B cell (primary cell): Measurements from ENCODE around the gene CCDC97. TPM values are rescaled to one million over a fixed set of nuclear protein-coding genes. Genes with fewer than 3 reads are reported as not detected.

ENCODE experiments used
- ATAC-seq: fragments of 200-7000 bp; cut with Tn5 transposase; one replicate; pipeline ENCODE4 v1.10.0; 2021; ENCODE audit warnings: low read depth, mild to moderate bottlenecking, moderate number of reproducible peaks, moderate library complexity
- CTCF ChIA-PET: fragments of 350-600 bp; sonication (Branson Sonifier 250); formaldehyde crosslinking; loops from one replicate; lab custom pipeline; 2021; ENCODE audit warnings: antibody characterized with exemption, inconsistent platforms; lab: Charles Lee
- POLR2A ChIA-PET: fragments of 350-600 bp; sonication (Branson Sonifier 250); formaldehyde crosslinking; loops from one replicate; lab custom pipeline; 2021; ENCODE audit warnings: antibody characterized with exemption; lab: Charles Lee
- DNase-seq: peaks from one replicate; pipeline ENCODE4 v3.0.0; 2013
- H2AFZ ChIP-seq: 2 replicates; pipeline ENCODE4 v1.6.1; 2012; ENCODE audit warnings: mild to moderate bottlenecking, low read depth, low read length; ENCODE audit not compliant: insufficient read depth, poor library complexity, severe bottlenecking
- H3K27ac ChIP-seq, 2 donors: 1 replicate in 1 of 2; 2 replicates in 1 of 2; pipeline ENCODE4 v1.5.1; 2012 to 2013; ENCODE audit warnings: low read length in 2 of 2, mild to moderate bottlenecking in 2 of 2, moderate library complexity in 1 of 2
- H3K27me3 ChIP-seq, 4 experiments: fragments of 200-600 bp in 1 of 4; sonication (generic) in 1 of 4; replicated peaks in 1 of 4; 1 replicate in 2 of 4; 2 replicates in 2 of 4; pipeline versions ENCODE4 v1.6.1 to v1.7.0; 2013 to 2016; ENCODE audit warnings: low read length in 3 of 4, mild to moderate bottlenecking in 2 of 4, mixed read lengths in 1 of 4, moderate library complexity in 1 of 4; ENCODE audit not compliant: insufficient read depth in 4 of 4, control insufficient read depth in 3 of 4; ENCODE audit errors: control extremely low read depth in 1 of 4
- H3K36me3 ChIP-seq, 2 experiments: replicated peaks in 1 of 2; 1 replicate in 1 of 2; 2 replicates in 1 of 2; pipeline versions ENCODE4 v1.6.1 to v1.7.1; 2013; ENCODE audit warnings: low read length in 1 of 2; ENCODE audit not compliant: insufficient read depth in 2 of 2, control insufficient read depth in 1 of 2; ENCODE audit errors: control extremely low read depth in 1 of 2, extremely low read depth in 1 of 2
- H3K4me1 ChIP-seq, 2 donors: fragments of 200-600 bp in 1 of 2; sonication (generic) in 1 of 2; 1 replicate in 1 of 2; 2 replicates in 1 of 2; pipeline versions ENCODE4 v1.5.1 to v1.6.1; 2013 to 2017; ENCODE audit warnings: low read length in 2 of 2; ENCODE audit not compliant: control insufficient read depth in 2 of 2, insufficient read depth in 2 of 2
- H3K4me2 ChIP-seq: replicated peaks from 2 replicates; pipeline ENCODE3; 2012; ENCODE audit warnings: mild to moderate bottlenecking, low read depth, low read length; ENCODE audit not compliant: poor library complexity, severe bottlenecking
- H3K4me3 ChIP-seq, 5 experiments: fragments of 200-600 bp in 1 of 5; sonication (generic) in 1 of 5; 1 replicate in 3 of 5; 2 replicates in 2 of 5; pipeline versions ENCODE4 v1.5.1 to v1.7.0; 2011 to 2016; ENCODE audit warnings: low read length in 4 of 5, mild to moderate bottlenecking in 4 of 5, low read depth in 2 of 5, control low read depth in 1 of 5, moderate library complexity in 1 of 5; ENCODE audit not compliant: insufficient read depth in 1 of 5; ENCODE audit errors: control extremely low read depth in 1 of 5, extremely low read depth in 1 of 5
- H3K79me2 ChIP-seq: fragments of 200-600 bp; sonication (generic); one replicate; pipeline ENCODE4 v1.6.0; 2016; ENCODE audit warnings: low read length; ENCODE audit not compliant: control insufficient read depth, insufficient read depth
- H3K9ac ChIP-seq: fragments of 200-600 bp; sonication (generic); 2 replicates; pipeline ENCODE4 v1.6.1; 2017; ENCODE audit warnings: mild to moderate bottlenecking, low read length, moderate library complexity
- H3K9me3 ChIP-seq, 3 donors: one replicate each; pipeline versions ENCODE4 v1.6.1 to v1.7.1; 2013; ENCODE audit warnings: low read length in 2 of 3; ENCODE audit not compliant: control insufficient read depth in 2 of 3, insufficient read depth in 1 of 3; ENCODE audit errors: control extremely low read depth in 1 of 3
- H4K20me1 ChIP-seq: 2 replicates; pipeline ENCODE4 v1.6.0; 2012; ENCODE audit warnings: mild to moderate bottlenecking, low read length; ENCODE audit not compliant: insufficient read depth, control insufficient read depth, poor library complexity, severe bottlenecking
- H3K27ac Mint-ChIP-seq: one replicate; pipeline ENCODE4 v1.8.0; 2021; ENCODE audit warnings: mixed read lengths
- H3K27me3 Mint-ChIP-seq: one replicate; pipeline ENCODE4 v1.8.0; 2021; ENCODE audit warnings: mixed read lengths
- H3K4me1 Mint-ChIP-seq: one replicate; pipeline ENCODE4 v1.8.0; 2021; ENCODE audit warnings: mixed read lengths
- H3K4me3 Mint-ChIP-seq: one replicate; pipeline ENCODE4 v1.8.0; 2021; ENCODE audit warnings: mixed read lengths
- H3K9me3 Mint-ChIP-seq: one replicate; pipeline ENCODE4 v1.8.0; 2022; ENCODE audit warnings: mixed read lengths; ENCODE audit not compliant: insufficient read depth
- CTCF ChIP-seq: fragments of 200-600 bp; IDR thresholded peaks from one replicate; pipeline ENCODE4 v1.8.0; 2022; ENCODE audit warnings: antibody characterized with exemption, mild to moderate bottlenecking
- EZH2 ChIP-seq: IDR thresholded peaks from 2 replicates; pipeline ENCODE4 v1.6.1; 2012; ENCODE audit warnings: borderline replicate concordance, low read depth, mild to moderate bottlenecking, moderate library complexity, low read length; ENCODE audit not compliant: insufficient read depth, poor library complexity, severe bottlenecking
- WGBS: methylation state at CpG from one replicate; pipeline ENCODE4 v1.1.5; 2013; ENCODE audit warnings: missing lambda C conversion rate; ENCODE audit not compliant: insufficient coverage; 5-methylcytosine and 5-hydroxymethylcytosine counted together
- intact Hi-C: fragments of 100-400 bp; cut with micrococcal nuclease; formaldehyde crosslinking; loops from one replicate; pipeline ENCODE4 v1.10.0; 2022
- polyA plus RNA-seq: library from polyadenylated mRNA; depleted of rRNA; stranded (reverse); fragments of >200 nt; gene quantifications from 2 replicates; pipeline ENCODE4 v1.2.3, GENCODE V29; 2012
- total RNA-seq, 2 donors: library from RNA; stranded (reverse); fragments of 120-200 nt in 1 of 2; gene quantifications; 1 replicate in 1 of 2; 2 replicates in 1 of 2; pipeline versions ENCODE4 v1.2.3 to v1.2.4, GENCODE V29; 2013 to 2022

Gene CCDC97
- total and polyA plus RNA-seq, 2 donors (not counting 1 experiment from before 2014, with no cell fraction given), result 16.3 to 68.3 TPM

GRCh38 chr19:41324231-41324702 lies 14.3 kb downstream of the CCDC97 start:
- CTCF ChIA-PET, result interaction anchor here (0.8 to 9.7 kb wide), 2 partner anchors 15 to 30 kb away, joined by 3 to 130 read pairs; partner anchors contain the start of gene TGFB1
- Histone ChIP-seq H3K9ac (no peak overlapping the region), H3K27me3 (no peaks in the 10 kb centered on the region), H3K27ac (peak overlapping the region; percentile 76 to 97), H3K4me1 (peaks cover 51 to 78% of the 10 kb centered on the region in 2 donors), H3K4me2 (peak overlapping the region; percentile 92), H2AFZ (no peak overlapping the region), H3K9me3 (no peaks in the 10 kb centered on the region), H3K79me2 (no peaks in the 10 kb centered on the region), H3K4me3 (no peak overlapping the region), H3K36me3 (peaks cover 0 to 54% of the 10 kb centered on the region in 2 experiments), H4K20me1 (peaks cover 11% of the 10 kb centered on the region)
- intact Hi-C loops, result loop anchor here (10.0 kb wide), 1 partner anchor 241 kb away; no protein-coding TSS in a partner anchor
- Mint-ChIP-seq H3K27me3 (no peaks in the 10 kb centered on the region), H3K4me1 (peaks cover 68% of the 10 kb centered on the region), H3K9me3 (no peaks in the 10 kb centered on the region), H3K27ac (peak overlapping the region; percentile 93), H3K4me3 (peak overlapping the region; percentile 40)
- WGBS, result 84% methylated on average over 7 of the region's 7 CpGs
- DNase-seq (peak; percentile 50), ATAC-seq (no peak)
- POLR2A ChIA-PET, result interaction anchor here (5.3 kb wide), 1 partner anchor 29 kb away, joined by 69 read pairs; the partner anchor contains the start of gene TGFB1
- no peak for TF ChIP-seq CTCF
- TF ChIP-seq EZH2, result no peak
